ENCODE measurements around the gene MTF1. TPM values are rescaled to one million over a fixed set of nuclear protein-coding genes. Genes with fewer than 3 reads are reported as not detected.

Gene MTF1
- polyA plus RNA-seq, 2 donors = 3.2 to 5.6 TPM

- 82 to 90% methylated on average over 5 of the region's 5 CpGs for WGBS, 2 donors
- Histone ChIP-seq H3K4me3 (ENCODE audit: low read depth in 1 of 2, low read length in 2 of 2) (no peak overlapping the region), H3K27me3 (ENCODE audit: control insufficient read depth in 1 of 2, insufficient read depth in 2 of 2, low read length in 2 of 2) (no peaks in the 10 kb centered on the region), H3K27ac (ENCODE audit: low read depth in 2 of 2, low read length in 1 of 2) (no peak overlapping the region), H3K9me3 (ENCODE audit: control insufficient read depth in 2 of 2, insufficient read depth in 1 of 2, low read depth in 1 of 2, low read length in 1 of 2) (no peaks in the 10 kb centered on the region), H3K4me1 (ENCODE audit: control insufficient read depth in 2 of 2, insufficient read depth in 2 of 2, low read length in 1 of 2) (no peaks in the 10 kb centered on the region), H3K36me3 (ENCODE audit: control insufficient read depth in 2 of 2, insufficient read depth in 2 of 2, low read length in 1 of 2) (peaks cover 0 to 9% of the 10 kb centered on the region in 2 donors)
These were observed 14.2 kb downstream of the MTF1 start for GRCh38 chr1:37845049-37845646.

- H3K4me1 ChIP-seq (ENCODE audit: control insufficient read depth in 2 of 2, insufficient read depth in 2 of 2, low read length in 1 of 2) = no peaks in the 10 kb centered on the region
- H3K9me3 ChIP-seq (ENCODE audit: control insufficient read depth in 2 of 2, insufficient read depth in 1 of 2, low read depth in 1 of 2, low read length in 1 of 2) = no peaks in the 10 kb centered on the region
- no peaks in the 10 kb centered on the region for H3K27me3 ChIP-seq (ENCODE audit: control insufficient read depth in 1 of 2, insufficient read depth in 2 of 2, low read length in 2 of 2)
- peaks cover 5 to 14% of the 10 kb centered on the region in 2 donors for H3K36me3 ChIP-seq (ENCODE audit: control insufficient read depth in 2 of 2, insufficient read depth in 2 of 2, low read length in 1 of 2)
- no peak overlapping the region for H3K4me3 ChIP-seq (ENCODE audit: low read depth in 1 of 2, low read length in 2 of 2)
- no peak overlapping the region for H3K27ac ChIP-seq (ENCODE audit: low read depth in 2 of 2, low read length in 1 of 2)
These were observed 14.9 kb downstream of the MTF1 start for GRCh38 chr1:37844536-37844935.

- Histone ChIP-seq H3K4me1 (ENCODE audit: control insufficient read depth in 2 of 2, insufficient read depth in 2 of 2, low read length in 1 of 2) (no peaks in the 10 kb centered on the region), H3K27me3 (ENCODE audit: control insufficient read depth in 1 of 2, insufficient read depth in 2 of 2, low read length in 2 of 2) (no peaks in the 10 kb centered on the region), H3K4me3 (ENCODE audit: low read depth in 1 of 2, low read length in 2 of 2) (no peak overlapping the region), H3K27ac (ENCODE audit: low read depth in 2 of 2, low read length in 1 of 2) (no peak overlapping the region), H3K9me3 (ENCODE audit: control insufficient read depth in 2 of 2, insufficient read depth in 1 of 2, low read depth in 1 of 2, low read length in 1 of 2) (no peaks in the 10 kb centered on the region), H3K36me3 (ENCODE audit: control insufficient read depth in 2 of 2, insufficient read depth in 2 of 2, low read length in 1 of 2) (peaks cover 10 to 17% of the 10 kb centered on the region in 2 donors)
- WGBS, 2 donors = 90 to 93% methylated on average over 3 of the region's 3 CpGs
These were observed 17.7 kb downstream of the MTF1 start for GRCh38 chr1:37841652-37842051.

- no peaks in the 10 kb centered on the region for H3K27me3 ChIP-seq (ENCODE audit: control insufficient read depth in 1 of 2, insufficient read depth in 2 of 2, low read length in 2 of 2)
- H3K4me1 ChIP-seq (ENCODE audit: control insufficient read depth in 2 of 2, insufficient read depth in 2 of 2, low read length in 1 of 2) = no peaks in the 10 kb centered on the region
- H3K27ac ChIP-seq (ENCODE audit: low read depth in 2 of 2, low read length in 1 of 2) = no peak overlapping the region
- peaks cover 10 to 17% of the 10 kb centered on the region in 2 donors for H3K36me3 ChIP-seq (ENCODE audit: control insufficient read depth in 2 of 2, insufficient read depth in 2 of 2, low read length in 1 of 2)
- no peak overlapping the region for H3K4me3 ChIP-seq (ENCODE audit: low read depth in 1 of 2, low read length in 2 of 2)
- no peaks in the 10 kb centered on the region for H3K9me3 ChIP-seq (ENCODE audit: control insufficient read depth in 2 of 2, insufficient read depth in 1 of 2, low read depth in 1 of 2, low read length in 1 of 2)
- WGBS, 2 donors = 75 to 81% methylated on average over 1 of the region's 1 CpG
These were observed 18.7 kb downstream of the MTF1 start for GRCh38 chr1:37840711-37841110.

GRCh38 chr1:37839676-37840075 is 19.7 kb downstream of the MTF1 start:
- WGBS, 2 donors = 92 to 93% methylated on average over 10 of the region's 10 CpGs
- H3K4me3 ChIP-seq (ENCODE audit: low read depth in 1 of 2, low read length in 2 of 2) = no peak overlapping the region
- H3K36me3 ChIP-seq (ENCODE audit: control insufficient read depth in 2 of 2, insufficient read depth in 2 of 2, low read length in 1 of 2) = peaks cover 10 to 25% of the 10 kb centered on the region in 2 donors
- no peaks in the 10 kb centered on the region for H3K27me3 ChIP-seq (ENCODE audit: control insufficient read depth in 1 of 2, insufficient read depth in 2 of 2, low read length in 2 of 2)
- no peaks in the 10 kb centered on the region for H3K4me1 ChIP-seq (ENCODE audit: control insufficient read depth in 2 of 2, insufficient read depth in 2 of 2, low read length in 1 of 2)
- no peaks in the 10 kb centered on the region for H3K9me3 ChIP-seq (ENCODE audit: control insufficient read depth in 2 of 2, insufficient read depth in 1 of 2, low read depth in 1 of 2, low read length in 1 of 2)
- H3K27ac ChIP-seq (ENCODE audit: low read depth in 2 of 2, low read length in 1 of 2) = no peak overlapping the region

- H3K27me3 ChIP-seq (ENCODE audit: control insufficient read depth in 1 of 2, insufficient read depth in 2 of 2, low read length in 2 of 2) = no peaks in the 10 kb centered on the region
- no peak overlapping the region for H3K27ac ChIP-seq (ENCODE audit: low read depth in 2 of 2, low read length in 1 of 2)
- no peaks in the 10 kb centered on the region for H3K9me3 ChIP-seq (ENCODE audit: control insufficient read depth in 2 of 2, insufficient read depth in 1 of 2, low read depth in 1 of 2, low read length in 1 of 2)
- no peak overlapping the region for H3K4me3 ChIP-seq (ENCODE audit: low read depth in 1 of 2, low read length in 2 of 2)
- H3K4me1 ChIP-seq (ENCODE audit: control insufficient read depth in 2 of 2, insufficient read depth in 2 of 2, low read length in 1 of 2) = no peaks in the 10 kb centered on the region
- H3K36me3 ChIP-seq (ENCODE audit: control insufficient read depth in 2 of 2, insufficient read depth in 2 of 2, low read length in 1 of 2) = peaks cover 14 to 34% of the 10 kb centered on the region in 2 donors
- 68 to 83% methylated on average over 3 of the region's 3 CpGs for WGBS, 2 donors
These were observed 22.6 kb downstream of the MTF1 start for GRCh38 chr1:37836788-37837187.

- H3K27me3 ChIP-seq (ENCODE audit: control insufficient read depth in 1 of 2, insufficient read depth in 2 of 2, low read length in 2 of 2) = no peaks in the 10 kb centered on the region
- WGBS, 2 donors = 82 to 85% methylated on average over 2 of the region's 2 CpGs
- H3K36me3 ChIP-seq (ENCODE audit: control insufficient read depth in 2 of 2, insufficient read depth in 2 of 2, low read length in 1 of 2) = peaks cover 6 to 17% of the 10 kb centered on the region in 2 donors
- H3K4me1 ChIP-seq (ENCODE audit: control insufficient read depth in 2 of 2, insufficient read depth in 2 of 2, low read length in 1 of 2) = no peaks in the 10 kb centered on the region
- no peak overlapping the region for H3K4me3 ChIP-seq (ENCODE audit: low read depth in 1 of 2, low read length in 2 of 2)
- H3K9me3 ChIP-seq (ENCODE audit: control insufficient read depth in 2 of 2, insufficient read depth in 1 of 2, low read depth in 1 of 2, low read length in 1 of 2) = no peaks in the 10 kb centered on the region
- H3K27ac ChIP-seq (ENCODE audit: low read depth in 2 of 2, low read length in 1 of 2) = no peak overlapping the region
These were observed 27.6 kb downstream of the MTF1 start for GRCh38 chr1:37831809-37832208.

GRCh38 chr1:37831109-37831508 is 28.3 kb downstream of the MTF1 start:
- WGBS, 2 donors = 91 to 95% methylated on average over 4 of the region's 4 CpGs
- Histone ChIP-seq H3K27me3 (ENCODE audit: control insufficient read depth in 1 of 2, insufficient read depth in 2 of 2, low read length in 2 of 2) (no peaks in the 10 kb centered on the region), H3K36me3 (ENCODE audit: control insufficient read depth in 2 of 2, insufficient read depth in 2 of 2, low read length in 1 of 2) (peaks cover 6 to 17% of the 10 kb centered on the region in 2 donors), H3K27ac (ENCODE audit: low read depth in 2 of 2, low read length in 1 of 2) (no peak overlapping the region), H3K4me3 (ENCODE audit: low read depth in 1 of 2, low read length in 2 of 2) (no peak overlapping the region), H3K9me3 (ENCODE audit: control insufficient read depth in 2 of 2, insufficient read depth in 1 of 2, low read depth in 1 of 2, low read length in 1 of 2) (no peaks in the 10 kb centered on the region), H3K4me1 (ENCODE audit: control insufficient read depth in 2 of 2, insufficient read depth in 2 of 2, low read length in 1 of 2) (no peaks in the 10 kb centered on the region)

- 77 to 79% methylated on average over 12 of the region's 12 CpGs for WGBS, 2 donors
- Histone ChIP-seq H3K4me3 (ENCODE audit: low read depth in 1 of 2, low read length in 2 of 2) (no peak overlapping the region), H3K9me3 (ENCODE audit: control insufficient read depth in 2 of 2, insufficient read depth in 1 of 2, low read depth in 1 of 2, low read length in 1 of 2) (no peaks in the 10 kb centered on the region), H3K4me1 (ENCODE audit: control insufficient read depth in 2 of 2, insufficient read depth in 2 of 2, low read length in 1 of 2) (peaks cover 0 to 4% of the 10 kb centered on the region in 2 donors), H3K36me3 (ENCODE audit: control insufficient read depth in 2 of 2, insufficient read depth in 2 of 2, low read length in 1 of 2) (peaks cover 2 to 6% of the 10 kb centered on the region in 2 donors), H3K27me3 (ENCODE audit: control insufficient read depth in 1 of 2, insufficient read depth in 2 of 2, low read length in 2 of 2) (no peaks in the 10 kb centered on the region), H3K27ac (ENCODE audit: low read depth in 2 of 2, low read length in 1 of 2) (peak overlapping the region; percentile 36 to 73)
These were observed 30.9 kb downstream of the MTF1 start for GRCh38 chr1:37828410-37829074.

- no peak overlapping the region for H3K4me3 ChIP-seq (ENCODE audit: low read depth in 1 of 2, low read length in 2 of 2)
- peak overlapping the region; percentile 21 to 40 for H3K27ac ChIP-seq (ENCODE audit: low read depth in 2 of 2, low read length in 1 of 2)
- 49 to 56% methylated on average over 2 of the region's 2 CpGs for WGBS, 2 donors
- H3K27me3 ChIP-seq (ENCODE audit: control insufficient read depth in 1 of 2, insufficient read depth in 2 of 2, low read length in 2 of 2) = no peaks in the 10 kb centered on the region
- no peaks in the 10 kb centered on the region for H3K9me3 ChIP-seq (ENCODE audit: control insufficient read depth in 2 of 2, insufficient read depth in 1 of 2, low read depth in 1 of 2, low read length in 1 of 2)
- peaks cover 10 to 13% of the 10 kb centered on the region in 2 donors for H3K36me3 ChIP-seq (ENCODE audit: control insufficient read depth in 2 of 2, insufficient read depth in 2 of 2, low read length in 1 of 2)
- peaks cover 0 to 4% of the 10 kb centered on the region in 2 donors for H3K4me1 ChIP-seq (ENCODE audit: control insufficient read depth in 2 of 2, insufficient read depth in 2 of 2, low read length in 1 of 2)
These were observed 33.9 kb downstream of the MTF1 start for GRCh38 chr1:37825506-37825905.

Measured in esophagus (tissue), 2 donors.